T-helper 2 cell treated with Interferon-gamma antibody and Interleukin-4, amounts not matched to agents 5 μg/mL and 100 μg/mL, for 36 hours (primary cell): ENCODE data around the gene KRABD2.
"Not testable (repeated sequence)": the region's sequence is repeated elsewhere in the genome, so short reads cannot be mapped to it uniquely, and the experiment has no call there.

Source experiments
- DNase-seq: peaks from one replicate; pipeline ENCODE4 v3.0.0; 2021; ENCODE audit warnings: low spot score
- H3K27ac Mint-ChIP-seq: one replicate; pipeline ENCODE4 v1.8.0; 2021; ENCODE audit warnings: mild to moderate bottlenecking, mixed read lengths
- H3K27me3 Mint-ChIP-seq: one replicate; pipeline ENCODE4 v1.8.0; 2021; ENCODE audit warnings: low read depth, mixed read lengths
- H3K36me3 Mint-ChIP-seq: one replicate; pipeline ENCODE4 v1.8.0; 2021; ENCODE audit warnings: low read depth, mixed read lengths
- H3K4me1 Mint-ChIP-seq: one replicate; pipeline ENCODE4 v1.8.0; 2021; ENCODE audit warnings: low read depth, mixed read lengths
- H3K4me3 Mint-ChIP-seq: one replicate; pipeline ENCODE4 v1.8.0; 2022; ENCODE audit warnings: mild to moderate bottlenecking, moderate library complexity, mixed read lengths
- H3K9me3 Mint-ChIP-seq: one replicate; pipeline ENCODE4 v1.8.0; 2021; ENCODE audit warnings: mixed read lengths

KRABD2 gene

GRCh38 chr17:8383143-8383822 lies 6.8 kb upstream of the KRABD2 start, which contains the start of gene RPL26:
Gene RPL26 (minus strand): TSS chr17:8383193. CDS start chr17:8382310, 883 bp downstream.
- peak within 1 kb of the TSS; percentile 89 for H3K4me3 Mint-ChIP-seq
- H3K27me3 Mint-ChIP-seq = no peaks in the 10 kb centered on the region
- peaks cover 44% of the 10 kb centered on the region for H3K36me3 Mint-ChIP-seq
- H3K27ac Mint-ChIP-seq = peak within 1 kb of the TSS; percentile 89
- DNase-seq = peak; percentile 93
- H3K9me3 Mint-ChIP-seq = no peaks in the 10 kb centered on the region
- H3K4me1 Mint-ChIP-seq = peaks cover 46% of the 10 kb centered on the region

GRCh38 chr17:8382880-8383142 lies 6.3 kb upstream of the KRABD2 start:
- no peak for DNase-seq
- Mint-ChIP-seq H3K27me3 (no peaks in the 10 kb centered on the region), H3K9me3 (no peaks in the 10 kb centered on the region), H3K27ac (peak overlapping the region; percentile 89), H3K36me3 (peaks cover 48% of the 10 kb centered on the region), H3K4me3 (peak overlapping the region; percentile 89), H3K4me1 (peaks cover 46% of the 10 kb centered on the region)

- H3K36me3 Mint-ChIP-seq = peaks cover 54% of the 10 kb centered on the region
These were observed 5.8 kb upstream of the KRABD2 start for GRCh38 chr17:8382052-8382879.

GRCh38 chr17:8380049-8380448 lies 3.5 kb upstream of the KRABD2 start:
- H3K36me3 Mint-ChIP-seq = peaks cover 68% of the 10 kb centered on the region
- peak overlapping the region; percentile 89 for H3K4me3 Mint-ChIP-seq
- no peaks in the 10 kb centered on the region for H3K9me3 Mint-ChIP-seq
- no peaks in the 10 kb centered on the region for H3K27me3 Mint-ChIP-seq
- DNase-seq = no peak
- no peak overlapping the region for H3K27ac Mint-ChIP-seq
- H3K4me1 Mint-ChIP-seq = peaks cover 56% of the 10 kb centered on the region

More at GRCh38 chr17:8382052-8382879, 5.8 kb upstream of the KRABD2 start:
- Mint-ChIP-seq H3K4me1 (peaks cover 47% of the 10 kb centered on the region), H3K9me3 (no peaks in the 10 kb centered on the region), H3K27ac (peak overlapping the region; percentile 89), H3K4me3 (peak overlapping the region; percentile 89), H3K27me3 (no peaks in the 10 kb centered on the region)
- DNase-seq = no peak

- not testable (repeated sequence) for DNase-seq, H3K27ac Mint-ChIP-seq, H3K4me3 Mint-ChIP-seq, H3K27me3 Mint-ChIP-seq, H3K9me3 Mint-ChIP-seq
- peaks cover 70% of the 10 kb centered on the region for H3K36me3 Mint-ChIP-seq
- H3K4me1 Mint-ChIP-seq = peaks cover 55% of the 10 kb centered on the region
These were observed 1.6 kb upstream of the KRABD2 start for GRCh38 chr17:8378117-8378516.

- Mint-ChIP-seq H3K4me3 (peak overlapping the region; percentile 88), H3K27ac (peak overlapping the region; percentile 79), H3K36me3 (peaks cover 63% of the 10 kb centered on the region)
These were observed 918 bp upstream of the KRABD2 start for GRCh38 chr17:8377422-8377821.

GRCh38 chr17:8375738-8376259 lies 705 bp downstream of the KRABD2 start:
- H3K27me3 Mint-ChIP-seq = no peaks in the 10 kb centered on the region
- H3K4me3 Mint-ChIP-seq = peak overlapping the region; percentile 88
- peak overlapping the region; percentile 79 for H3K27ac Mint-ChIP-seq
- H3K36me3 Mint-ChIP-seq = peaks cover 48% of the 10 kb centered on the region
- H3K4me1 Mint-ChIP-seq = peaks cover 43% of the 10 kb centered on the region
- H3K9me3 Mint-ChIP-seq = no peaks in the 10 kb centered on the region
- no peak for DNase-seq

More at GRCh38 chr17:8377422-8377821, 918 bp upstream of the KRABD2 start:
- H3K27me3 Mint-ChIP-seq = no peaks in the 10 kb centered on the region
- peaks cover 55% of the 10 kb centered on the region for H3K4me1 Mint-ChIP-seq
- no peaks in the 10 kb centered on the region for H3K9me3 Mint-ChIP-seq
- no peak for DNase-seq

GRCh38 chr17:8373856-8374255 lies 2.6 kb downstream of the KRABD2 start:
- peaks cover 37% of the 10 kb centered on the region for H3K36me3 Mint-ChIP-seq
- not testable (repeated sequence) for H3K4me3 Mint-ChIP-seq, H3K9me3 Mint-ChIP-seq, DNase-seq, H3K27me3 Mint-ChIP-seq, H3K27ac Mint-ChIP-seq
- peaks cover 30% of the 10 kb centered on the region for H3K4me1 Mint-ChIP-seq

- no peaks in the 10 kb centered on the region for H3K27me3 Mint-ChIP-seq
- no peak for DNase-seq
- H3K27ac Mint-ChIP-seq = no peak overlapping the region
- H3K4me1 Mint-ChIP-seq = peaks cover 21% of the 10 kb centered on the region
- H3K9me3 Mint-ChIP-seq = no peaks in the 10 kb centered on the region
- H3K4me3 Mint-ChIP-seq = no peak overlapping the region
- peaks cover 26% of the 10 kb centered on the region for H3K36me3 Mint-ChIP-seq
These were observed 4.1 kb downstream of the KRABD2 start for GRCh38 chr17:8372422-8372821.

GRCh38 chr17:8371786-8372185 lies 4.7 kb downstream of the KRABD2 start:
- Mint-ChIP-seq H3K27me3 (no peaks in the 10 kb centered on the region), H3K4me1 (peaks cover 15% of the 10 kb centered on the region), H3K36me3 (peaks cover 19% of the 10 kb centered on the region), H3K9me3 (no peaks in the 10 kb centered on the region), H3K4me3 (no peak overlapping the region), H3K27ac (no peak overlapping the region)
- DNase-seq = no peak

- H3K27me3 Mint-ChIP-seq = no peaks in the 10 kb centered on the region
- peaks cover 3% of the 10 kb centered on the region for H3K4me1 Mint-ChIP-seq
- H3K36me3 Mint-ChIP-seq = peaks cover 10% of the 10 kb centered on the region
- no peak overlapping the region for H3K27ac Mint-ChIP-seq
- H3K4me3 Mint-ChIP-seq = no peak overlapping the region
- H3K9me3 Mint-ChIP-seq = no peaks in the 10 kb centered on the region
- DNase-seq = no peak
These were observed 6.6 kb downstream of the KRABD2 start for GRCh38 chr17:8369944-8370343.

GRCh38 chr17:8368193-8368592 lies 8.3 kb downstream of the KRABD2 start:
- DNase-seq = no peak
- Mint-ChIP-seq H3K36me3 (peaks cover 8% of the 10 kb centered on the region), H3K27ac (no peak overlapping the region), H3K4me1 (no peaks in the 10 kb centered on the region), H3K9me3 (no peaks in the 10 kb centered on the region), H3K27me3 (no peaks in the 10 kb centered on the region), H3K4me3 (no peak overlapping the region)

GRCh38 chr17:8366231-8366630 lies 10.3 kb downstream of the KRABD2 start:
- H3K9me3 Mint-ChIP-seq = no peaks in the 10 kb centered on the region
- H3K36me3 Mint-ChIP-seq = peaks cover 8% of the 10 kb centered on the region
- H3K27ac Mint-ChIP-seq = no peak overlapping the region
- peaks cover under 1% of the 10 kb centered on the region for H3K4me1 Mint-ChIP-seq
- H3K27me3 Mint-ChIP-seq = no peaks in the 10 kb centered on the region
- H3K4me3 Mint-ChIP-seq = no peak overlapping the region
- no peak for DNase-seq

GRCh38 chr17:8365143-8365542 lies 11.4 kb downstream of the KRABD2 start:
- Mint-ChIP-seq H3K4me1 (peaks cover 5% of the 10 kb centered on the region), H3K36me3 (peaks cover 8% of the 10 kb centered on the region), H3K4me3 (no peak overlapping the region), H3K27ac (no peak overlapping the region), H3K27me3 (no peaks in the 10 kb centered on the region), H3K9me3 (no peaks in the 10 kb centered on the region)
- no peak for DNase-seq
